Activated gamma-delta T cell treated with anti-CD3 and anti-CD28 coated beads, Interleukin-2, amount 50 U/mL, for 16 hours (primary cell): ENCODE results near the gene COL6A6.
"Not testable (repeated sequence)": the region's sequence is repeated elsewhere in the genome, so short reads cannot be mapped to it uniquely, and the experiment has no call there.

ENCODE experiments used
- DNase-seq: peaks from one replicate; pipeline ENCODE4 v3.0.0-alpha.2; 2020; ENCODE audit warnings: low read depth

The COL6A6 gene

DNA sequence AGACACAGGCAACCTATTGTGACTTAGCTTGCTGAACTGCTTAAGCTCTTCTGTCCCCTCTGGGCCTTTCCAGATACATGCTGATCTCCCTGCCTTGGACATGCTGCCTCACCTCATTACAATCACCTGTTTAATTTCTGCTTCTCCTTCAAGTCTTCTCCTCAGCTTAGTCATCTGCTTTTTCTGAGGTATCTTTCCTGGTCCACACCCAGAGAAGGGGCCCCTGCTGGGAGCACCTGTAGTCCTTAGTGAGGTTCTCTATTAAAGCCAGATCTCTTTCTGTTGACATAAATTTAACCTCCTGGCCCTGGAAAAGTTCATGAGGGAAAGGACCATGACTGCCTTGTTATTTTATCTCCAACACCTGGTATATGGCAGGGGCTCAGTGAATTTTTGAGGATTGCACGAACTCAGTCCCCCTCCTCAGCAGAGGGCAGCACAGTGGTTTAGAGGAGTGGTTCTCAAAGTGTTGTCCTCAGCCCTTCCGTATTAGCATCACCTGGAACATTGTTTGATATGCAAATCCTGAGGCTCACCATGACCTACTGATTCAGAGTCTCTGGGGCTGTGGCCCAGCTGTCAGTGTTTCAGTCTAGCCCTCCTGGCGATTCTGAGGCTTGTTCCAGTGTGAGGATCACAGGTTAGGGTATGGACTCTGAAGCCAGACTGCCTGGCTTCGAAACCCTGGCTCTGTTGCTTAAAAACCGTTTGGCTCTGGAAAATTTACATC, 12.7 kb downstream of the COL6A6 start:
- no peak for DNase-seq

DNA sequence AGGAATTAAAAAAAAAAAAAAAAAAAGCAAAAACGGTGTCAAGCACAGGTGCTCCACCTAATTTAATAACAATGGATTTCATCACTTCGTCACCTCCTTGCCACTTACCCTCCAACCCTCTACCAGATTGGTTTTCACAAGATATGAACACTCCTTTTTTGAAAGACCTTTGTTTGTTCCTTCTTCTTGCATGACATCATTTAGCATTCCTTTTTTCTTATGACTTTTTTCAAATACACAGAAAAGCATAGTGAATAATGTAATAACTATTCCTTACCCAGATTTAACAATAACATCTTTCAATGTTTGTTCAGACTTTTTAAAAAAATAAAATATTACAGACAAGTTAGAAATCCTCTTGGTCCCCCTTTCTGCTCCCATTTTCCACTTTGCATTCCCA, 16.3 kb downstream of the COL6A6 start:
- no peak for DNase-seq

DNA sequence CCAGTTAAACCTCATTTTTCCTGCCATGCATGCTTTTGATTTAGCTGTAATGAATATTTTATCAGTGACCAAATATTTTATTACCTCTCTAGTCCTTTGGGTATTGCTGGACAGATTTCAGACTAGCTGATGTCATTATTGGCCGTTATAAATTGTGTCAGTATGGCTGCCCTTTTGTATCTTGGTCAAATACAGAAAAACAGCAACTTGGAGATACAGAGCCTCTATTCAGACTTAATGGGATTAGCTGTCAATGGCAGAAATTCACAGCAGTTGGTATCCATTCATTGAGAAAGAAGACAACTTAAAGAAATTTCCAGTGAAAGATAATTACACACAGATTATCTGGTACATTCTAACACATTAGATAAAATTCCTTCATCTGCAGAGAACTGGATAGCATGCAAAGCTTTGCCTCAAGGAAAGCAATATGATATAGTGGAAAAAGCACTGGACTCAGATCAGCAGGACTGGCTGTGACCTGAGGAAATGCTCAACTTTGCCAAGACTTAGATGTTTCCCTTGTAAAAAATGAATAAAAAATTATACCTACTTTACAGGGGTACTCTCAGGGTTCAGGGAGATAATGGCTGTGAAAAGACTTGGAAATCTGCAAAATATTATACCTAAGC, 20.8 kb downstream of the COL6A6 start:
- no peak for DNase-seq

DNA sequence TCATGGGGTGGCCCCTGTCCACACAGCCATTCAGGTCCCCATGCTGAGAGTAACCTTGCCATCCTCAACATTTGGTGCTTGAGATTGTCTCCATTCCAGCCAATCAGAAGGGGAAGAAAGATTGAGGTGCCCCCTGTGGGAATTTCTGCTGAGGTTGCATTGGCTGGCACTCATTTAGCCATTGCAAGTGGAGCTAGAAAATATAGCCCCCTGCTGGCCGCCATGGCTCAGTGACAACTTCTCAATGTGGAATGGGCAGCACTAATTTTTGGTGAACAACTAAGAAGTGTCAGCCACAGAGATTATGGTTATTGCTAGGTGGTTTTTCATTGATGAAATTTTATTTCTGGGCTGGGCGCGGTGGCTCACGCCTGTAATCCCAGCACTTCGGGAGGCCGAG, 22.0 kb downstream of the COL6A6 start:
- no peak for DNase-seq

DNA sequence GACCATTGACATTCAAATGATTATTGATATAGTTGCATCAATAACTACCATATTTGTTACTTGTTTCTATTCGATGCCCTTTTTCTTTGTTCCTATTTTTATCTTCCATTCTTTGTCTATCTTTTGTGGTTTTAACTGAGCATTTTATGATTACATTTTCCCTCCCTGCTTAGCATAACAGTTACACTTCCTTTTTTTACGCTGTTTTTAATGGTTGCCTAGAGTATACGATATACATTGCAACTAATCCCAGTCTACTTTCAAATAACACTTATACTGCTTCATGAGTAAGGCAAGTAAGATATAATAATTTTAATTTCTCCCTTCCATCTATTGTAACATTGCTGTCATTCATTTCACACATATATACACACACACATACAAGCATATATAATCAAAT, 26.3 kb downstream of the COL6A6 start:
- no peak for DNase-seq

DNA sequence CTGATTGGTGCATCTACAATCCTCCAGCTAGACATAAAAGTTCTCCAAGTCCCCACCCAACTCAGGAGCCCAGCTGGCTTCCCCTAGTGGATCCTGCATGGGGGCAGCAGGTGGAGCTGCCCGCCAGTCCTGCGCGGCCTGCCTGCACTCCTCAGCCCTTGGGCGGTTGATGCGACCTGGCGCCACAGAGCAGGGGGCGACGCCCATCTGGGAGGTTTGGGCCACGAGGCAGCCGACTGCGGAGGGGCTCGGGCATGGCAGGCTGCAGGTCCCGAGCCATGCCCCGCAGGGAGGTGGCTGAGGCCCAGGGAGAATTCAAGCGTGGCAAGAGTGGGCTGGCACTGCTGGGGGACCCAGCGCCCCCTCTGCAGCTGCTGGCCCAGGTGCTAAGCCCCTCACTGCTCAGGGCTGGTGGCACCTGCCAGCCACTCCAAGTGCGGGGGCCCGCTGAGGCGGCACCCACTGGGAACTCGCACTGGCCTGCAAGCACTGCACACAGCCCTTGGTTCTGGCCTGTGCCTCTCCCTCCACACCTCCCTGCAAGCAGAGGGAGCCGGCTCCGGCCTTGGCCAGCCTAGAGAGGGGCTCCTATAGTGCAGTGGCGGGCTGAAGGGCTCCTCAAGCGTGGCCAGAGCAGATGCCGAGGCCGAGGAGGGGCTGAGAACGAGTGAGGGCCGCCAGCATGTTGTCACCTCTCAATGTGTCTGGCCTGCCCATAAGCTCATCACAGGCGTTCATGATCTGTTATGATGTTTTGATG, 30.1 kb downstream of the COL6A6 start:
- DNase-seq, result no peak

DNA sequence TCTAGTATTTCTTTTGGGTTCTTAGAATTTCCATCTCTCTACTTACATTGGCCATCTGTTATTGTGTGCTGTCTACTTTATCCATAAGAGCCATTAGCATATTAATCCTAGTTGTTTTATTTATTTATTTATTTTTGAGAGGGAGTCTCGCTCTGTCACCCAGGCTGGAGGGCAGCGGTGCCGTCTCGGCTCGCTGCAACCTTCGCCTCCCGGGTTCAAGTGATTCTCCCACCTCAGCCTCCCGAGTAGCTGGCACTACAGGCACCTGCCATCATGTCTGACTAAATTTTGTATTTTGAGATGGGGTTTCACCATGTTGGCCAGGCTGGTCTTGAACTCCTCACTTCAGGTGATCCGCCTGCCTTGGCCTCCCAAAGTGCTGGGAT, 30.7 kb downstream of the COL6A6 start:
- DNase-seq, result not testable (repeated sequence)

DNA sequence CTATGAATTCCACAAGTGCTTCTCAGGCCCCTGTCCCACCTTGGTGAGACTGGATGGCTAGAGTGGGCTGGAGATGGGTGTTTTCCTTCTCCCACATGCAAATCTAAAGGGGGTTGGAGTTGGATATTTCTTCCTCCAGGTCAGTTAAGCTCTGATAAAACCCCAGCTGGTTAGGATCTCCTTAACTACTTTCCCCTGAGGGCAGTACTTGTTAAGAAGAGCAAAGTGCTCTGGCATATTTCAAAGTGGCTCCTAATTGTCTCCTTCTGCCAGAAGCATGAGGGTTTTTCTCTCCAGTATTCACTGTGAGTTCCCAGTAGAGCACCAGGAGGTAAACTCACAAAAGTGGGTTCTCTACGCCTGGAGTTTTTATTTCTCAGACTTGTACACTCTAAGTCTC, 31.4 kb downstream of the COL6A6 start:
- DNase-seq, result no peak

DNA sequence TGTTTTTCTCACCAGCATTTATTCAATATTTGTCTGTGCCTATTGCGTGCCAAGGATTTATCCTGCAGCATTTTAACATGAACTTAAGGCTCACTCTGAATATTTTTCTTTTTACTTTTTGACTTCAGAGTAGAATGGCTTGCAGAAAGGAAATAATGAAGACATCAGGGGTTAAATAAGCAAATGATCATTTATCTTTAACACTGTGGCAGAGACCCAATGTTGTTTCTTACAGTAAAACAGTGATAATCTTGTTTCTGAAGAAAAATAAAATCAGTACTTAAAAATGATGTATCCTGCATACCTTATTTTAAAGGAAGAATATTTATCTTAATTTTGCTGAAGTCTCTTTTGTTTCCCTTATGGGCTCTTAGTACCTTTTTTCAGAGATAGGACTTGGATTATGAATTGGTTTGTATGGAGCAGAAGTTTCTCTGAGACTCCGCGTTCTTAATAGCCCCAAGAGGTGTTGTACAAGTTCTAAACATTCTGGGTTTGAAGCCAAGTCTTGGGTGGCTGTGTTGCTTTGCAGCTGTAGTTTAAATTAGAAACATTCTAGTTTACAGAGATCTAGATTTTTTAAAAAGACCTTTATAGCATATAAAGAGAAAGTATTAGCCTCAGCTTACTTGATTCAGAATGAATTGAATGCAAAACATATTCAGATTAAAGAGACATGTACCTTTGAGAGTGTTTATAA, 40.5 kb downstream of the COL6A6 start:
- DNase-seq, result no peak

DNA sequence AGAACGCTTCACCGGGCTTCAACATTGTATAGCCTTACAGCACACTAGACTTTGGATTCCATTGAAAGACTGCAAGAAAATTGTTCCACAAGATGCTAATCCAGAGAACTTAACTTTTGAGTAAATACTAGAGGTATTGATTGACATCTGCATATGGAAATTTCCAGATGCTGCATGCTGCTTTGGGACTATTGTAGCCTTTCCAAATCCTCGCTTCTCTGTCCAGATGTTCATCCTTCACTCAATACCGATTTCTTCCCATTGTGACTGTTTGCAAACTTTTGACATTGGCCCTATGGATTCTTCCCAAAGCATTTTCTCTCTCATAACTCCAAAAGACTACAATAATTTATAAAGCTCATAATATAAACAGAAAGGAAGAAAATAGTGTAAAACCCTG, 41.4 kb downstream of the COL6A6 start:
- DNase-seq, result no peak

DNA sequence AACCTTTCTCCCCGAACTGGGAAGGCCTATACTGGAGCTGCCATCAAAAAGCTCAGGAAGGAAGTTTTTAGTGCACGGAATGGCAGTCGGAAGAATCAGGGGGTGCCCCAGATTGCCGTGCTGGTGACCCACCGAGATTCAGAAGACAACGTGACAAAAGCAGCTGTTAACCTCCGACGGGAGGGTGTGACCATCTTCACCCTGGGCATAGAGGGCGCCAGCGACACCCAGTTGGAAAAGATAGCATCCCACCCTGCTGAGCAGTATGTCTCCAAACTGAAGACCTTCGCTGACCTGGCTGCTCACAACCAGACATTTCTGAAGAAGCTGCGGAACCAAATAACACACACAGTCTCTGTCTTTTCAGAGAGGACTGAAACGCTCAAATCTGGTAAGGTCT, 48.2 kb downstream of the COL6A6 start:
- no peak for DNase-seq
